A549 (cell line): ENCODE results near the gene CA10.

Experiments
- CHD2 ChIP-seq: fragments of 150-350 bp; IDR thresholded peaks from 2 replicates; pipeline ENCODE4 v1.6.1; 2014; ENCODE audit warnings: low read length; ENCODE audit not compliant: partially characterized antibody
- ELK1 ChIP-seq: fragments of 150-350 bp; IDR thresholded peaks from 2 replicates; pipeline ENCODE4 v1.6.1; 2014; ENCODE audit warnings: low read depth, mild to moderate bottlenecking, low read length
- ESRRA ChIP-seq: fragments of 150-350 bp; IDR thresholded peaks from 2 replicates; pipeline ENCODE4 v1.6.1; 2014; ENCODE audit warnings: mild to moderate bottlenecking, low read length, borderline replicate concordance
- MAZ ChIP-seq: fragments of 150-350 bp; IDR thresholded peaks from 2 replicates; pipeline ENCODE4 v1.6.1; 2014; ENCODE audit warnings: antibody characterized with exemption, low read depth, low read length, borderline replicate concordance
- POLR2A ChIP-seq: IDR thresholded peaks from 2 replicates; pipeline ENCODE4 v1.6.1; 2012; ENCODE audit warnings: mild to moderate bottlenecking, low read length
- ZFP36 ChIP-seq: fragments of 450-650 bp; IDR thresholded peaks from 2 replicates; pipeline ENCODE4 v1.6.1; 2014; ENCODE audit warnings: borderline replicate concordance; ENCODE audit not compliant: partially characterized antibody
- TF ChIP-seq, protein P1 (sequence below): fragments of 200-600 bp; sonication (generic); IDR thresholded peaks from 2 replicates; pipeline ENCODE4 v1.6.1; 2016; ENCODE audit warnings: antibody characterized with exemption, mild to moderate bottlenecking, moderate library complexity
- TF ChIP-seq, protein P2 (sequence below): fragments of >200 bp; sonication (Bioruptor Twin); formaldehyde crosslinking; IDR thresholded peaks from 3 replicates; pipeline ENCODE4 v1.5.1; 2016

- TF ChIP-seq, protein P1, sequence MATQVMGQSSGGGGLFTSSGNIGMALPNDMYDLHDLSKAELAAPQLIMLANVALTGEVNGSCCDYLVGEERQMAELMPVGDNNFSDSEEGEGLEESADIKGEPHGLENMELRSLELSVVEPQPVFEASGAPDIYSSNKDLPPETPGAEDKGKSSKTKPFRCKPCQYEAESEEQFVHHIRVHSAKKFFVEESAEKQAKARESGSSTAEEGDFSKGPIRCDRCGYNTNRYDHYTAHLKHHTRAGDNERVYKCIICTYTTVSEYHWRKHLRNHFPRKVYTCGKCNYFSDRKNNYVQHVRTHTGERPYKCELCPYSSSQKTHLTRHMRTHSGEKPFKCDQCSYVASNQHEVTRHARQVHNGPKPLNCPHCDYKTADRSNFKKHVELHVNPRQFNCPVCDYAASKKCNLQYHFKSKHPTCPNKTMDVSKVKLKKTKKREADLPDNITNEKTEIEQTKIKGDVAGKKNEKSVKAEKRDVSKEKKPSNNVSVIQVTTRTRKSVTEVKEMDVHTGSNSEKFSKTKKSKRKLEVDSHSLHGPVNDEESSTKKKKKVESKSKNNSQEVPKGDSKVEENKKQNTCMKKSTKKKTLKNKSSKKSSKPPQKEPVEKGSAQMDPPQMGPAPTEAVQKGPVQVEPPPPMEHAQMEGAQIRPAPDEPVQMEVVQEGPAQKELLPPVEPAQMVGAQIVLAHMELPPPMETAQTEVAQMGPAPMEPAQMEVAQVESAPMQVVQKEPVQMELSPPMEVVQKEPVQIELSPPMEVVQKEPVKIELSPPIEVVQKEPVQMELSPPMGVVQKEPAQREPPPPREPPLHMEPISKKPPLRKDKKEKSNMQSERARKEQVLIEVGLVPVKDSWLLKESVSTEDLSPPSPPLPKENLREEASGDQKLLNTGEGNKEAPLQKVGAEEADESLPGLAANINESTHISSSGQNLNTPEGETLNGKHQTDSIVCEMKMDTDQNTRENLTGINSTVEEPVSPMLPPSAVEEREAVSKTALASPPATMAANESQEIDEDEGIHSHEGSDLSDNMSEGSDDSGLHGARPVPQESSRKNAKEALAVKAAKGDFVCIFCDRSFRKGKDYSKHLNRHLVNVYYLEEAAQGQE: no peak
- TF ChIP-seq, protein P2, sequence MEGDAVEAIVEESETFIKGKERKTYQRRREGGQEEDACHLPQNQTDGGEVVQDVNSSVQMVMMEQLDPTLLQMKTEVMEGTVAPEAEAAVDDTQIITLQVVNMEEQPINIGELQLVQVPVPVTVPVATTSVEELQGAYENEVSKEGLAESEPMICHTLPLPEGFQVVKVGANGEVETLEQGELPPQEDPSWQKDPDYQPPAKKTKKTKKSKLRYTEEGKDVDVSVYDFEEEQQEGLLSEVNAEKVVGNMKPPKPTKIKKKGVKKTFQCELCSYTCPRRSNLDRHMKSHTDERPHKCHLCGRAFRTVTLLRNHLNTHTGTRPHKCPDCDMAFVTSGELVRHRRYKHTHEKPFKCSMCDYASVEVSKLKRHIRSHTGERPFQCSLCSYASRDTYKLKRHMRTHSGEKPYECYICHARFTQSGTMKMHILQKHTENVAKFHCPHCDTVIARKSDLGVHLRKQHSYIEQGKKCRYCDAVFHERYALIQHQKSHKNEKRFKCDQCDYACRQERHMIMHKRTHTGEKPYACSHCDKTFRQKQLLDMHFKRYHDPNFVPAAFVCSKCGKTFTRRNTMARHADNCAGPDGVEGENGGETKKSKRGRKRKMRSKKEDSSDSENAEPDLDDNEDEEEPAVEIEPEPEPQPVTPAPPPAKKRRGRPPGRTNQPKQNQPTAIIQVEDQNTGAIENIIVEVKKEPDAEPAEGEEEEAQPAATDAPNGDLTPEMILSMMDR: no peak
- TF ChIP-seq ELK1 (no peak), POLR2A (no peak), ESRRA (no peak), MAZ (no peak), ZFP36 (no peak), CHD2 (no peak)
Observed at GRCh38 chr17:51794466-51794865, 364.0 kb downstream of the CA10 start.
